Stomach smooth muscle (tissue), 2 donors: ENCODE data around the gene GOLGA6D.
"Not testable (repeated sequence)": the region's sequence is repeated elsewhere in the genome, so short reads cannot be mapped to it uniquely, and the experiment has no call there.

Experiments
- H3K27ac ChIP-seq: one replicate; pipeline ENCODE4 v1.7.0; 2013; ENCODE audit warnings: mild to moderate bottlenecking, low read length, inconsistent platforms
- H3K27me3 ChIP-seq, 2 donors: one replicate each; pipeline ENCODE4 v1.7.0; 2013; ENCODE audit warnings: low read length in 2 of 2; ENCODE audit not compliant: insufficient read depth in 2 of 2, control insufficient read depth in 1 of 2
- H3K36me3 ChIP-seq, 2 donors: one replicate each; pipeline ENCODE4 v1.7.0; 2013; ENCODE audit warnings: low read length in 2 of 2; ENCODE audit not compliant: control insufficient read depth in 2 of 2, insufficient read depth in 2 of 2
- H3K4me1 ChIP-seq: one replicate; pipeline ENCODE4 v1.7.0; 2013; ENCODE audit warnings: low read length; ENCODE audit not compliant: control insufficient read depth, insufficient read depth
- H3K4me3 ChIP-seq, 2 donors: one replicate each; pipeline ENCODE4 v1.7.0; 2013; ENCODE audit warnings: low read length in 2 of 2
- H3K9ac ChIP-seq, 2 donors: one replicate each; pipeline ENCODE4 v1.7.0; 2013; ENCODE audit warnings: low read length in 2 of 2, mild to moderate bottlenecking in 1 of 2
- H3K9me3 ChIP-seq, 2 donors: one replicate each; pipeline ENCODE4 v1.7.0; 2013; ENCODE audit warnings: low read length in 2 of 2; ENCODE audit not compliant: control insufficient read depth in 2 of 2
- donor health status: healthy.
- donor health status: Pancreatic carcinoma.

GOLGA6D gene

DNA sequence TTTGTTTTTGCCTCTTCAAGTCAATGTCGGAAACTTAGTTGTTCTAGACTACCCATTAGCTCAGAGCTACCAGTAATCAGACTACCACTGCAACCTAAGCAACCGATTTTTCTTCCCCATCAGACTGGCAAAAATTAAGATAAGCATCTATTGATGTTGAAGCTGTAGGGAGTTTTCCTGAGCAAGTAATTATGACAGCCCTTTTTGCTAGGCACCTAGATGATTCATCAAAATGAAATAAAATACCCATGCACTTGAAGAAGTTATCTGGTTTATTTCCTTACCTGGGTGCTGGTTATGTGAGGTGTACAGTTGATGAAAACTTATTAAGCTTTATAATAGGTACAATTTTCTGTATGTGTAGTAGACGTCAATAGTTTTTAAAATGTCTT lies 52.7 kb downstream of the GOLGA6D start:
- Histone ChIP-seq H3K27ac (peak overlapping the region; percentile 41), H3K4me3 (peak overlapping the region; percentile 65 to 81), H3K9me3 (no peaks in the 10 kb centered on the region), H3K4me1 (peaks cover 8% of the 10 kb centered on the region), H3K27me3 (no peaks in the 10 kb centered on the region), H3K9ac (peak overlapping the region; percentile 54 to 55), H3K36me3 (peaks cover 0 to 4% of the 10 kb centered on the region in 2 donors)

- Histone ChIP-seq H3K27me3 (no peaks in the 10 kb centered on the region), H3K9me3 (no peaks in the 10 kb centered on the region), H3K4me1 (peaks cover 8% of the 10 kb centered on the region), H3K27ac (peak within 1 kb of the TSS; percentile 41), H3K9ac (peak within 1 kb of the TSS; percentile 54 to 85), H3K4me3 (peak within 1 kb of the TSS; percentile 65 to 81), H3K36me3 (peaks cover 1 to 5% of the 10 kb centered on the region in 2 donors)
These were observed 53.2 kb downstream of the GOLGA6D start, which contains the start of gene COMMD4 for GRCh38 chr15:75335705-75336355. TSS of gene COMMD4 (plus strand) at chr15:75336063. CDS start at chr15:75336090, 27 bp downstream.

DNA sequence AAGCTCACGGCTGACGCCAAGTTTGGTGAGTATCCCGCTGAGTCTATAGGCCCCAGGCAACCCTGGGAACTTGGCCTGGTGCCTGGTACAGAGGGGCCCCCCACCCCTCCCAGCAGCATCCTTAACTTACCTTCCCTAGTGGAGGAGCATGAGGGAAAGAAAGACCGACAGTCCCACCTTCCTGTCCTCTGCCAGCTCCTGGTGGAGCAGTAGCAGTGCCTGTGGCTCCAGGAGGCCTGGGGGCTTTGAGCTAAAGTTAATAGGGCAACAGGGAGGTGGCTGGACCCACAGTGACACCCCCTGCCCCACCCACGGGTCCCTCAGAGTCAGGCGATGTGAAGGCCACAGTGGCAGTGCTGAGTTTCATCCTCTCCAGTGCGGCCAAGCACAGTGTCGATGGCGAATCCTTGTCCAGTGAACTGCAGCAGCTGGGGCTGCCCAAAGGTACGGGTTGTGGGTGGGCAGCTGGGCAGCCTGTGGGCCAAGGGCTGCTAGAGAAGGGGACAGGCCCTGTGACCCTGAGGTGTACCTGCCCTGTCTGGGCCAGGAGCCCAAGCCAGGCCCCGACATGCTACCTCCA lies 56.1 kb downstream of the GOLGA6D start:
- peaks cover 8% of the 10 kb centered on the region for H3K4me1 ChIP-seq
- no peaks in the 10 kb centered on the region for H3K27me3 ChIP-seq
- no peak overlapping the region for H3K9ac ChIP-seq
- H3K9me3 ChIP-seq = no peaks in the 10 kb centered on the region
- peaks cover 3 to 6% of the 10 kb centered on the region in 2 donors for H3K36me3 ChIP-seq
- no peak overlapping the region for H3K4me3 ChIP-seq
- no peak overlapping the region for H3K27ac ChIP-seq

GRCh38 chr15:75339531-75340240 lies 57.1 kb downstream of the GOLGA6D start:
- Histone ChIP-seq H3K27me3 (no peaks in the 10 kb centered on the region), H3K9me3 (no peaks in the 10 kb centered on the region), H3K36me3 (peaks cover 3 to 6% of the 10 kb centered on the region in 2 donors), H3K4me3 (no peak overlapping the region), H3K4me1 (peaks cover 8% of the 10 kb centered on the region), H3K27ac (no peak overlapping the region), H3K9ac (no peak overlapping the region)

DNA sequence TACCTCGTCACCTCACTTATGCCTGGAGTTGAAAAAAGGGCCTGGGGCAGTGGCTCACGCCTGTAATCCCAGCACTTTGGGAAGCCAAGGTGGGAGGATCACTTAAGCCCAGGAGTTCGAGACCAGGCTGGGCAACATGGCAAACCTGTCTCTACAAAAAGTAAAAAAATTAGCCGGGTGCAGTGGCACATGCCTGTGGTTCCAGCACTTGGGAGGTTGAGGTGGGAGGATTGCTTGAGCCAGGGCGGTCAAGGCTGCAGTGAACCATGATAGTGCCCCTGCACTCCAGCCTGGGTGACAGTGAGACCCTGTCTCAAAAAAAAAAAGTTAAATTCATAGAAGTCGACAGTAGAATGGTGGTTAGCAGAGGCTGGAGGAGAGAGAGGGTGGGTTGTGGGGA lies 59.6 kb downstream of the GOLGA6D start:
- Histone ChIP-seq H3K27me3 (no peaks in the 10 kb centered on the region), H3K9me3 (no peaks in the 10 kb centered on the region), H3K4me1 (peaks cover under 1% of the 10 kb centered on the region), H3K27ac (no peak overlapping the region), H3K36me3 (peaks cover 3 to 6% of the 10 kb centered on the region in 2 donors), H3K9ac (no peak overlapping the region), H3K4me3 (no peak overlapping the region)

- H3K4me3 ChIP-seq, H3K9ac ChIP-seq, H3K9me3 ChIP-seq, H3K27me3 ChIP-seq, H3K36me3 ChIP-seq, H3K27ac ChIP-seq: not testable (repeated sequence)
- H3K4me1 ChIP-seq = peaks cover 12% of the 10 kb centered on the region
These were observed 61.3 kb downstream of the GOLGA6D start for GRCh38 chr15:75343953-75344352.
